Measurements from ENCODE around the gene PTPN12.
"Not testable (repeated sequence)": the region's sequence is repeated elsewhere in the genome, so short reads cannot be mapped to it uniquely, and the experiment has no call there.

PTPN12 gene

GRCh38 chr7:77579797-77580196 lies 42.7 kb downstream of the PTPN12 start:
- DNase-seq (ENCODE audit: low read depth in 2 of 2): no peak

GRCh38 chr7:77580762-77581350 lies 43.8 kb downstream of the PTPN12 start:
- no peak for DNase-seq (ENCODE audit: low read depth in 2 of 2)

GRCh38 chr7:77587272-77587671 lies 50.2 kb downstream of the PTPN12 start:
- DNase-seq (ENCODE audit: low read depth in 2 of 2): no peak

- no peak for DNase-seq (ENCODE audit: low read depth in 2 of 2)
Measured at GRCh38 chr7:77600952-77601351, 63.9 kb downstream of the PTPN12 start.

GRCh38 chr7:77606562-77606961 lies 69.5 kb downstream of the PTPN12 start:
- DNase-seq (ENCODE audit: low read depth in 2 of 2): no peak

GRCh38 chr7:77619314-77619713 lies 82.2 kb downstream of the PTPN12 start:
- no peak for DNase-seq (ENCODE audit: low read depth in 2 of 2)

GRCh38 chr7:77626586-77627308 lies 89.7 kb downstream of the PTPN12 start:
- DNase-seq (ENCODE audit: low read depth in 2 of 2): no peak

- DNase-seq (ENCODE audit: low read depth in 2 of 2): no peak
Measured at GRCh38 chr7:77627309-77627676, 90.2 kb downstream of the PTPN12 start.

- no peak for DNase-seq (ENCODE audit: low read depth in 2 of 2)
Measured at GRCh38 chr7:77629797-77630196, 92.7 kb downstream of the PTPN12 start.

GRCh38 chr7:77631820-77632219 lies 94.7 kb downstream of the PTPN12 start:
- DNase-seq (ENCODE audit: low read depth in 2 of 2): no peak

GRCh38 chr7:77644774-77645173 lies 107.7 kb downstream of the PTPN12 start:
- no peak for DNase-seq (ENCODE audit: low read depth in 2 of 2)

- DNase-seq (ENCODE audit: low read depth in 2 of 2): no peak
Measured at GRCh38 chr7:77648742-77649338, 111.7 kb downstream of the PTPN12 start.

- DNase-seq (ENCODE audit: low read depth in 2 of 2): no peak
Measured at GRCh38 chr7:77649716-77650349, 112.7 kb downstream of the PTPN12 start.

- peak in 1 of 2 donors; percentile 23 for DNase-seq (ENCODE audit: low read depth in 2 of 2)
Measured at GRCh38 chr7:77651575-77652162, 114.6 kb downstream of the PTPN12 start.

GRCh38 chr7:77652826-77653225 lies 115.7 kb downstream of the PTPN12 start:
- not testable (repeated sequence) for DNase-seq (ENCODE audit: low read depth in 2 of 2)

- DNase-seq (ENCODE audit: low read depth in 2 of 2): no peak
Measured at GRCh38 chr7:77653572-77653971, 116.5 kb downstream of the PTPN12 start.

GRCh38 chr7:77655356-77655755 lies 118.3 kb downstream of the PTPN12 start:
- DNase-seq (ENCODE audit: low read depth in 2 of 2): no peak

GRCh38 chr7:77655836-77656455 lies 118.9 kb downstream of the PTPN12 start:
- no peak for DNase-seq (ENCODE audit: low read depth in 2 of 2)

- peak in 1 of 2 donors; percentile 14 for DNase-seq (ENCODE audit: low read depth in 2 of 2)
Measured at GRCh38 chr7:77657427-77658224, 120.5 kb downstream of the PTPN12 start.

GRCh38 chr7:77658928-77659327 lies 121.8 kb downstream of the PTPN12 start:
- no peak for DNase-seq (ENCODE audit: low read depth in 2 of 2)

- DNase-seq (ENCODE audit: low read depth in 2 of 2): no peak
Measured at GRCh38 chr7:77661816-77662215, 124.7 kb downstream of the PTPN12 start.
